Loucy (cell line): ENCODE results near the gene NADSYN1.
A peak's percentile ranks its signal among the peaks of the same experiment; 100 is the strongest.

Experiments used
- H2AFZ ChIP-seq: fragments of 200-600 bp; sonication (generic); 2 replicates; pipeline ENCODE4 v1.6.0; 2016; ENCODE audit warnings: antibody characterized with exemption, mild to moderate bottlenecking, low read length, moderate library complexity
- H3F3A ChIP-seq: fragments of 200-600 bp; 2 replicates; pipeline ENCODE4 v1.6.0; 2016; ENCODE audit warnings: antibody characterized with exemption, low read depth, mild to moderate bottlenecking
- H3K27me3 ChIP-seq: fragments of 200-600 bp; sonication (generic); 2 replicates; pipeline ENCODE4 v1.6.1; 2014; ENCODE audit warnings: low read length, mild to moderate bottlenecking; ENCODE audit not compliant: insufficient read depth, poor library complexity, severe bottlenecking
- H3K36me3 ChIP-seq: fragments of 200-600 bp; sonication (generic); 2 replicates; pipeline ENCODE4 v1.6.1; 2016; ENCODE audit warnings: low read length; ENCODE audit not compliant: insufficient read depth
- H3K4me1 ChIP-seq: fragments of 200-600 bp; sonication (generic); 2 replicates; pipeline ENCODE4 v1.5.1; 2014; ENCODE audit warnings: low read length, mild to moderate bottlenecking; ENCODE audit not compliant: insufficient read depth, poor library complexity, severe bottlenecking
- H3K4me2 ChIP-seq: fragments of 200-600 bp; sonication (generic); 2 replicates; pipeline ENCODE4 v1.6.0; 2014; ENCODE audit warnings: antibody characterized with exemption, low read length, low read depth, mild to moderate bottlenecking; ENCODE audit not compliant: poor library complexity, severe bottlenecking
- H3K4me3 ChIP-seq: fragments of 200-600 bp; sonication (generic); 2 replicates; pipeline ENCODE4 v1.5.1; 2014; ENCODE audit warnings: low read length, mild to moderate bottlenecking, mixed read lengths; ENCODE audit not compliant: poor library complexity, severe bottlenecking
- H3K79me2 ChIP-seq: fragments of 200-600 bp; sonication (generic); 2 replicates; pipeline ENCODE4 v1.6.1; 2014; ENCODE audit warnings: low read length; ENCODE audit not compliant: insufficient read depth
- H3K9ac ChIP-seq: fragments of 200-600 bp; sonication (generic); 2 replicates; pipeline ENCODE4 v1.6.0; 2014; ENCODE audit warnings: mild to moderate bottlenecking, low read depth, low read length, moderate library complexity; ENCODE audit not compliant: poor library complexity, severe bottlenecking
- H3K9me2 ChIP-seq: fragments of 200-600 bp; sonication (generic); replicated peaks from 2 replicates; pipeline ENCODE4 v1.6.1; 2016; ENCODE audit warnings: low read depth, low read length, mixed read lengths
- H3K9me3 ChIP-seq: fragments of 200-600 bp; sonication (generic); 2 replicates; pipeline ENCODE4 v1.6.1; 2014; ENCODE audit warnings: mild to moderate bottlenecking, antibody characterized with exemption, low read length, low read depth; ENCODE audit not compliant: insufficient read depth
- H4K20me1 ChIP-seq: fragments of 200-600 bp; sonication (generic); 2 replicates; pipeline ENCODE4 v1.6.0; 2014; ENCODE audit warnings: antibody characterized with exemption, low read length, mild to moderate bottlenecking; ENCODE audit not compliant: insufficient read depth, poor library complexity, severe bottlenecking
- CTCF ChIP-seq: fragments of 200-600 bp; sonication (generic); conservative IDR thresholded peaks from 2 replicates; pipeline ENCODE4 v1.5.1; 2014; ENCODE audit warnings: mild to moderate bottlenecking, antibody characterized with exemption, low read length
- EZH2phosphoT487 ChIP-seq: fragments of 200-600 bp; IDR thresholded peaks from 2 replicates; pipeline ENCODE4 v1.6.1; 2018; ENCODE audit warnings: antibody characterized with exemption, mild to moderate bottlenecking, moderate library complexity, borderline replicate concordance

The NADSYN1 gene

GRCh38 chr11:71414645-71415044 lies 38.4 kb upstream of the NADSYN1 start:
- Histone ChIP-seq H3K27me3 (no peaks in the 10 kb centered on the region), H3K4me3 (no peak overlapping the region), H3K4me1 (no peaks in the 10 kb centered on the region), H3F3A (no peaks in the 10 kb centered on the region), H3K9ac (no peak overlapping the region), H3K4me2 (no peak overlapping the region), H2AFZ (no peak overlapping the region), H3K36me3 (no peaks in the 10 kb centered on the region), H4K20me1 (no peaks in the 10 kb centered on the region), H3K9me3 (no peaks in the 10 kb centered on the region; the same call in 1 of the 2 replicates), H3K9me2 (no peaks in the 10 kb centered on the region), H3K79me2 (no peaks in the 10 kb centered on the region)
- TF ChIP-seq EZH2phosphoT487 (no peak), CTCF (no peak)

GRCh38 chr11:71418643-71419042 lies 34.4 kb upstream of the NADSYN1 start:
- Histone ChIP-seq H4K20me1 (no peaks in the 10 kb centered on the region), H2AFZ (no peak overlapping the region), H3K9me3 (no peaks in the 10 kb centered on the region; the same call in 1 of the 2 replicates), H3K79me2 (no peaks in the 10 kb centered on the region), H3K36me3 (no peaks in the 10 kb centered on the region), H3K9me2 (no peaks in the 10 kb centered on the region), H3K4me1 (no peaks in the 10 kb centered on the region), H3K4me2 (no peak overlapping the region), H3K9ac (no peak overlapping the region), H3K27me3 (no peaks in the 10 kb centered on the region), H3K4me3 (no peak overlapping the region), H3F3A (no peaks in the 10 kb centered on the region)
- TF ChIP-seq CTCF (no peak), EZH2phosphoT487 (no peak)

- Histone ChIP-seq H3K4me1 (no peaks in the 10 kb centered on the region), H3K36me3 (no peaks in the 10 kb centered on the region), H3K4me2 (no peak overlapping the region), H3K9ac (no peak overlapping the region), H3K79me2 (no peaks in the 10 kb centered on the region), H3K4me3 (no peak overlapping the region), H2AFZ (no peak overlapping the region), H3K9me3 (no peaks in the 10 kb centered on the region), H4K20me1 (no peaks in the 10 kb centered on the region), H3K27me3 (no peaks in the 10 kb centered on the region), H3K9me2 (no peaks in the 10 kb centered on the region), H3F3A (no peaks in the 10 kb centered on the region)
- TF ChIP-seq EZH2phosphoT487 (no peak), CTCF (peak; percentile 90)
These were observed 32.4 kb upstream of the NADSYN1 start for GRCh38 chr11:71420455-71421241.
